Ovary (tissue), 3 donors: ENCODE results near the gene LMBR1.

Experiments
- CTCF ChIP-seq, 3 donors: fragments of 450-650 bp in 2 of 3; fragments of 200-600 bp in 1 of 3; IDR thresholded peaks; one replicate each; pipeline versions ENCODE4 v1.5.1 to v1.8.0; 2016 to 2022; ENCODE audit warnings: antibody characterized with exemption in 3 of 3, mild to moderate bottlenecking in 1 of 3
- POLR2A ChIP-seq: fragments of 450-650 bp; IDR thresholded peaks from one replicate; pipeline ENCODE4 v1.6.1; 2017; ENCODE audit warnings: antibody characterized with exemption, mild to moderate bottlenecking, moderate library complexity
- donor health status: DM: no; HTN: no; CAD: no.

DNA sequence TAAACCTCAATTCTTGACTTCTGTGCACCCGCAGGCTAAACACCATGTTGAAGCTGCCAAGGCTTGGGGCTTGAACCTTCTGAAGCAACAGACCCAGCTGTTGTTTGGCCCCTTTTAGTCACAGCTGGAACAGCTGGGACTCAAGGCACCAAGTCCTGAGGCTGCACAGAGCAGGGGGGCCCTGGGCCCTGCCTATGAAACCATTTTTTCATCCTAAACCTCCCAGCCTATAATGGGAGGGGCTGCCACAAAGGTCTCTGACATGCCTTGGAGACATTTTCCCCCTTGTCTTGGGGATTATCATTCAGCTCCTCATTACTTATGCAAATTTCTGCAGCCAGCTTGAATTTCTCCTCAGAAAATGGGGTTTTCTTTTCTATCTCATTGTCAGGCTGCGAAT is 31.8 kb downstream of the LMBR1 start:
- TF ChIP-seq CTCF (IDR thresholded peaks at IDR 0.05) (no peak), POLR2A (no peak)
